Mesenchymal stem cell (in vitro differentiated cells and primary cell): Measurements from ENCODE around the gene ARMC3.
A peak's percentile ranks its signal among the peaks of the same experiment; 100 is the strongest.
"Not testable (repeated sequence)": the region's sequence is repeated elsewhere in the genome, so short reads cannot be mapped to it uniquely, and the experiment has no call there.

Experiments
- DNase-seq: peaks from one replicate; pipeline ENCODE4 v3.0.0-alpha.2; 2013
- H2AFZ ChIP-seq: one replicate; pipeline ENCODE4 v1.6.1; 2013; ENCODE audit warnings: low read depth, mild to moderate bottlenecking, control low read depth, inconsistent platforms, low read length, moderate library complexity
- H2AK5ac ChIP-seq: 2 replicates; pipeline ENCODE4 v1.6.1; 2013; ENCODE audit warnings: low read length, moderate library complexity, mild to moderate bottlenecking, inconsistent platforms; ENCODE audit not compliant: severe bottlenecking
- H2BK120ac ChIP-seq: one replicate; pipeline ENCODE4 v1.6.1; 2013; ENCODE audit warnings: low read depth, mild to moderate bottlenecking, inconsistent platforms, low read length, moderate library complexity
- H2BK12ac ChIP-seq, 2 experiments: one replicate each; pipeline ENCODE4 v1.6.1; 2013; ENCODE audit warnings: inconsistent platforms in 2 of 2, low read length in 2 of 2, mild to moderate bottlenecking in 2 of 2, moderate library complexity in 2 of 2, control low read depth in 1 of 2
- H2BK15ac ChIP-seq: one replicate; pipeline ENCODE4 v1.6.1; 2013; ENCODE audit warnings: mild to moderate bottlenecking, low read depth, inconsistent platforms; ENCODE audit not compliant: poor library complexity, severe bottlenecking
- H2BK5ac ChIP-seq: 2 replicates; pipeline ENCODE4 v1.6.1; 2013; ENCODE audit warnings: low read depth, mild to moderate bottlenecking, low read length, control low read depth, inconsistent platforms; ENCODE audit not compliant: poor library complexity, severe bottlenecking
- H3K14ac ChIP-seq, 2 experiments: one replicate each; pipeline ENCODE4 v1.6.1; 2013; ENCODE audit warnings: inconsistent platforms in 2 of 2, low read length in 2 of 2, control low read depth in 1 of 2, mild to moderate bottlenecking in 1 of 2, moderate library complexity in 1 of 2
- H3K18ac ChIP-seq, 2 experiments: one replicate each; pipeline ENCODE4 v1.6.1; 2013; ENCODE audit warnings: inconsistent platforms in 2 of 2, low read length in 2 of 2, control low read depth in 1 of 2, low read depth in 1 of 2, mild to moderate bottlenecking in 1 of 2
- H3K23ac ChIP-seq, 2 experiments: one replicate each; pipeline ENCODE4 v1.6.1; 2013; ENCODE audit warnings: inconsistent platforms in 2 of 2, low read length in 2 of 2, mild to moderate bottlenecking in 2 of 2, moderate library complexity in 2 of 2, control low read depth in 1 of 2
- H3K27ac ChIP-seq: 2 replicates; pipeline ENCODE4 v1.5.1; 2013; ENCODE audit warnings: mild to moderate bottlenecking, moderate library complexity, low read length, control low read depth, inconsistent platforms; ENCODE audit not compliant: poor library complexity, severe bottlenecking
- H3K27me3 ChIP-seq, 2 experiments: 2 replicates each; pipeline versions ENCODE4 v1.6.1 to v1.7.0; 2013; ENCODE audit warnings: low read length in 2 of 2, mild to moderate bottlenecking in 2 of 2, moderate library complexity in 2 of 2, control low read depth in 1 of 2, inconsistent platforms in 1 of 2; ENCODE audit not compliant: control insufficient read depth in 1 of 2, insufficient read depth in 1 of 2
- H3K36me3 ChIP-seq, 2 experiments: 2 replicates each; pipeline versions ENCODE4 v1.6.1 to v1.7.0; 2013; ENCODE audit warnings: low read length in 2 of 2, control low read depth in 1 of 2, inconsistent platforms in 1 of 2, low read depth in 1 of 2, mild to moderate bottlenecking in 1 of 2; ENCODE audit not compliant: insufficient read depth in 2 of 2, control insufficient read depth in 1 of 2
- H3K4ac ChIP-seq, 2 experiments: one replicate each; pipeline ENCODE4 v1.6.1; 2013; ENCODE audit warnings: inconsistent platforms in 2 of 2, low read length in 2 of 2, mild to moderate bottlenecking in 2 of 2, moderate library complexity in 2 of 2, control low read depth in 1 of 2, low read depth in 1 of 2
- H3K4me1 ChIP-seq: 2 replicates; pipeline ENCODE4 v1.6.1; 2013; ENCODE audit warnings: low read depth, low read length, control low read depth; ENCODE audit not compliant: control insufficient read depth, insufficient read depth
- H3K4me2 ChIP-seq: 2 replicates; pipeline ENCODE4 v1.6.1; 2013; ENCODE audit warnings: low read length, mild to moderate bottlenecking, inconsistent platforms; ENCODE audit not compliant: poor library complexity, severe bottlenecking
- H3K4me3 ChIP-seq, 2 experiments: 2 replicates each; pipeline versions ENCODE4 v1.5.1 to v1.7.0; 2013; ENCODE audit warnings: low read length in 2 of 2, mild to moderate bottlenecking in 2 of 2, control low read depth in 1 of 2, low read depth in 1 of 2; ENCODE audit not compliant: insufficient read depth in 1 of 2
- H3K79me1 ChIP-seq: replicated peaks from 2 replicates; pipeline ENCODE4 v1.6.1; 2013; ENCODE audit warnings: mild to moderate bottlenecking, control low read depth, low read length, inconsistent platforms; ENCODE audit not compliant: poor library complexity, severe bottlenecking
- H3K9ac ChIP-seq: 2 replicates; pipeline ENCODE4 v1.7.0; 2013; ENCODE audit warnings: mild to moderate bottlenecking, low read length, moderate library complexity
- H3K9me3 ChIP-seq: 2 replicates; pipeline ENCODE4 v1.7.0; 2013; ENCODE audit warnings: mild to moderate bottlenecking, low read length; ENCODE audit not compliant: control insufficient read depth
- H4K8ac ChIP-seq: one replicate; pipeline ENCODE4 v1.6.1; 2013; ENCODE audit warnings: inconsistent platforms, mild to moderate bottlenecking, low read length, moderate library complexity
- H4K91ac ChIP-seq: one replicate; pipeline ENCODE4 v1.6.1; 2013; ENCODE audit warnings: mild to moderate bottlenecking, low read length, inconsistent platforms
- WGBS: methylation state at CpG from one replicate; pipeline ENCODE4 v1.1.7; 2013; ENCODE audit warnings: mixed read lengths; 5-methylcytosine and 5-hydroxymethylcytosine counted together

The ARMC3 gene

DNA sequence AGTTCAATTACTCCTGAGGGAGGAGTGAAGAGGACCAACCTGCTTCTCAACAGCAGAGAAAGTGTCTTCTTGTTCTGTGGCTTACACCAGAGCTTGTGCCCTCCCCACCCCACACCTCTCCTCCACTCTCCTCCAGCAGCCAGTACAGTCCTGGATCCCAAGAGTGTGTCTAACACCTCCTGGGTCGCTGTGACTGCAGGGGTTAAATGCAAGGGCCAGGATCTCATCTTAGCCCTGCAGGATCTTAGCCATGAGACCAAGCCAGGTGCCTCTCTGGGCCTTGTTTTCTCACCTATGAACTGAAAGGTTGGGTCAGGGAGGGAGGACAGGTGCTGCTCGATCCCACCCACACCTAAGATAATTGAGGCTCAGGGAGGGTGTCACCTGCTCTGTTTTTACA lies 133.1 kb downstream of the ARMC3 start:
- peaks cover 2% of the 10 kb centered on the region for H3K4me1 ChIP-seq
- H3K36me3 ChIP-seq: no peaks in the 10 kb centered on the region
- H2BK5ac ChIP-seq: no peak overlapping the region
- DNase-seq: no peak
- H3K4ac ChIP-seq: no peak overlapping the region
- no peak overlapping the region for H2AFZ ChIP-seq
- H3K9ac ChIP-seq: no peak overlapping the region
- H3K79me1 ChIP-seq: no peaks in the 10 kb centered on the region
- H3K4me2 ChIP-seq: no peak overlapping the region
- no peak overlapping the region for H4K8ac ChIP-seq
- H3K27me3 ChIP-seq: peaks cover 26 to 36% of the 10 kb centered on the region in 2 experiments
- no peak overlapping the region for H3K14ac ChIP-seq
- no peak overlapping the region for H2BK12ac ChIP-seq
- no peak overlapping the region for H3K4me3 ChIP-seq
- 18% methylated on average over 2 of the region's 2 CpGs for WGBS
- no peak overlapping the region for H2AK5ac ChIP-seq
- no peak overlapping the region for H2BK120ac ChIP-seq
- H3K18ac ChIP-seq: no peak overlapping the region
- H3K27ac ChIP-seq: no peak overlapping the region
- no peak overlapping the region for H3K23ac ChIP-seq
- H4K91ac ChIP-seq: no peak overlapping the region
- no peak overlapping the region for H2BK15ac ChIP-seq
- peaks cover 2% of the 10 kb centered on the region for H3K9me3 ChIP-seq

DNA sequence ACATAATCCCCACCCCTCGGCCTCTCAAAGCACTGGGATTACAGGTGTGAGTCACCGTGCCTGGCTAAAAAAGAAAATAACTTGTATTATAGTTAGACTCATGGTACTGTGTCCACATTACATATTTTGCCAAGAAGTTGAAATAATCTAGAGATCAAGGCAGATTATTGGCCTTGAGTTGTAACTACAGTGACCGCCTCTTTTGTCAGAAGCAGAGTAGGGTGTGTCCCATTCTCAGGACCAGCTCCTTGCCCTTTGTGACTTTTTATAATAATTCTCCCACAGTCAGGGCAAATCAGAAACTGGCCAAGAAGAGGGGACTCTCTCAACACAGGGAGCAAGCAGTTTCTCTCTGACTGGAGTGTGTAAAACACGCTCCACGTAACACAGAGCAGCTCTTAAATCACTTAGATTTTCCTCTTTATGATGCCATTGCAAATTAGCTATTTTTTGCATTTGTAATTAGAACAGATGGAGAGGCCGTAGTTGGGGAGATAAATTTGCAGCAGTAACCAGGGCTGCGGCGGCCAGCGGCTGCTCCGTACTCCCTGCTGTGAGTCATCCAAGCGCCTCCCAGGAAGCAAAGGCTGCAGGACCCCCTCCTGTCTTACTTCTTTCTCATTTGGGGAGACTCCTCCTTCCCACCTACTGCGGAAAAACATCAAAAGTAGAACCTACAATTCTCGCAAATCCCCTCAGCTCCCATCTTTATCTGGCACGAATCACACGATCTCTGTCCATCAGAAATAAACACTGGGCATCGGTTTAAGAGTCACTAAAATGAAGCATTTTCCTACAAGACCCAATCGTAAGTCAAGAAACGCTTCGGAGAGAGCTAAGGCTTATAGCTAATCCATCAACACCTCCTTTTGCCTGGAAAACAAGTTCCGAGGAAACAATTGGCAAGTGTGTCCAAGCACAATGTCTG lies 135.5 kb downstream of the ARMC3 start:
- no peaks in the 10 kb centered on the region for H3K79me1 ChIP-seq
- H3K9me3 ChIP-seq: peaks cover 2% of the 10 kb centered on the region
- no peak overlapping the region for H3K14ac ChIP-seq
- H3K27me3 ChIP-seq: peaks cover 19% of the 10 kb centered on the region in 2 experiments
- H2BK15ac ChIP-seq: no peak overlapping the region
- H3K23ac ChIP-seq: no peak overlapping the region
- no peak overlapping the region for H2BK120ac ChIP-seq
- H3K9ac ChIP-seq: peak overlapping the region; percentile 39
- peak overlapping the region; percentile 31 for H3K4me2 ChIP-seq
- H3K4me1 ChIP-seq: peaks cover 2% of the 10 kb centered on the region
- H2BK5ac ChIP-seq: no peak overlapping the region
- no peak overlapping the region for H4K91ac ChIP-seq
- H3K36me3 ChIP-seq: no peaks in the 10 kb centered on the region
- H3K18ac ChIP-seq: no peak overlapping the region
- 58% methylated on average over 16 of the region's 20 CpGs for whole genome bisulfite sequencing
- no peak overlapping the region for H2AK5ac ChIP-seq
- no peak overlapping the region for H3K4ac ChIP-seq
- no peak overlapping the region for H4K8ac ChIP-seq
- H3K4me3 ChIP-seq: peak overlapping the region in 1 of 2 experiments; percentile 59
- H2AFZ ChIP-seq: no peak overlapping the region
- H2BK12ac ChIP-seq: no peak overlapping the region
- H3K27ac ChIP-seq: no peak overlapping the region
- DNase-seq: peak; percentile 25

DNA sequence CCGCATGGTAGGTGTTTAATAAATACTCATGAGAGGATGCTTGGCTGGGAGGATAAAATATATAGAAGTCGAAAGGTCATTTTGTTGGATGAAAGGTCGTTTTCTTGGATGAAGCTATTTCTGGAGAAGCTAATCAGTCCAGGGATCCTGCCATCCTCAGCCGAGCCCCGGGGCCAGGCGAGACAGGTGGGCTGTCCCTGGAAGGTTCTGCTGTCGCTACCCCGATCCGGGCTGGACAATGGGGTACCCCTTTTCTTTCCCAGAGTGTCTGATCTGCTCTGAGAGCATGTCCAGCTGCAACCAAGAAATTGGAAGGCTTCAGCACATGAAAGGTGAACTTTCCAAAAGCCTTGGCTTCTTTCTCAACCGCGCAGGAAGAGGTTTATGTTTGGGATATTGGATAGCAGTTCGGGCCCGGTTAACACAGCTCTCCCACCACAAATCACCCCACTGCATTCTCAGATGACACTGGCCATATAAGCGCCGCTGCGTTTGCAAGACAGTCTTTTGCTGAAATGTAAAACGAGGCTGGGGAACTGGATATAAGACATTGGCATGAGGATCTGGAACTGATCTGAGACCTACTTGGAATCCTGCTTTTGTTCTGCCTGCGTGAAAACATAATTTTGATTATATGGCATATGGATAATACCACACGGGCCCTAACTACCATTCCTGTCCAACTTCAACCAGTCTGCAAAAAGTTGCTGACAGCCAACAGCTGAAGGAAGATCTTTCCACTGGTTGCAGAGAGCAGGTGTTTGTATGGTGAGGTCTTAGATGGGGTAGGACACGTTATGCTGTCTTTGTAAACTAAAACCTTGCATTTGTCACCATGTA lies 136.3 kb downstream of the ARMC3 start:
- Histone ChIP-seq H3K79me1 (no peaks in the 10 kb centered on the region), H3K4me2 (no peak overlapping the region), H3K23ac (no peak overlapping the region), H3K27ac (no peak overlapping the region), H3K18ac (no peak overlapping the region), H3K14ac (no peak overlapping the region), H2BK15ac (no peak overlapping the region), H4K8ac (no peak overlapping the region), H3K9me3 (no peaks in the 10 kb centered on the region), H2AFZ (no peak overlapping the region), H3K9ac (no peak overlapping the region), H2BK5ac (no peak overlapping the region), H4K91ac (no peak overlapping the region), H3K4me1 (peaks cover 2% of the 10 kb centered on the region), H3K4me3 (peak overlapping the region in 1 of 2 experiments; percentile 59), H3K36me3 (no peaks in the 10 kb centered on the region), H2BK12ac (no peak overlapping the region), H2AK5ac (no peak overlapping the region), H2BK120ac (no peak overlapping the region), H3K27me3 (peaks cover 15 to 19% of the 10 kb centered on the region in 2 experiments), H3K4ac (no peak overlapping the region)
- no peak for DNase-seq
- 94% methylated on average over 11 of the region's 20 CpGs for WGBS

DNA sequence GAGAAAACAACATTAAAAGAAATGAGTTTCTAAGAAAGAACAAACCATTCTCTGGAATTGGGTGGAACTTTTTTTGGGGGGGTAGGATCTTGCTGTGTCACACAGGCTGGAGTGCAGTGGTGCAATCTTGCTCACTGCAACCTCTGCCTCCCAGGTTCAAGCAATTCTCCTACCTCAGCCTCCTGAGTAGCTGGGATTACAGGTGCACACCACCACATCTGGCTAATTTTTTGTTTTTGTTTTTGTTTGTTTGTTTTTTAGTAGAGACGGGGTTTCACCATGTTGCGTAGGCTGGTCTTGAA lies 136.9 kb downstream of the ARMC3 start:
- not testable (repeated sequence) for H3K36me3 ChIP-seq, H3K4ac ChIP-seq, H3K4me1 ChIP-seq, H2AK5ac ChIP-seq, H3K27ac ChIP-seq, H3K79me1 ChIP-seq, H3K4me3 ChIP-seq, H4K91ac ChIP-seq, H2BK5ac ChIP-seq, H3K18ac ChIP-seq, H4K8ac ChIP-seq, H2BK120ac ChIP-seq, H2BK15ac ChIP-seq, H3K23ac ChIP-seq, H2BK12ac ChIP-seq, DNase-seq, H3K14ac ChIP-seq, H3K9ac ChIP-seq, H3K9me3 ChIP-seq, H3K4me2 ChIP-seq, H2AFZ ChIP-seq
- WGBS: 100% methylated on average over 2 of the region's 2 CpGs
- peaks cover 19% of the 10 kb centered on the region in 2 experiments for H3K27me3 ChIP-seq
